Common myeloid progenitor, CD34-positive (primary cell): ENCODE results near the gene SLC50A1.

Source experiments
- CTCF ChIA-PET: fragments of 350-600 bp; sonication (Branson Sonifier 250); formaldehyde crosslinking; loops from one replicate; lab custom pipeline; 2021; ENCODE audit warnings: antibody characterized with exemption; lab: Charles Lee
- POLR2A ChIA-PET: fragments of 350-600 bp; sonication (Branson Sonifier 250); formaldehyde crosslinking; loops from one replicate; lab custom pipeline; 2021; ENCODE audit warnings: antibody characterized with exemption; lab: Charles Lee
- DNase-seq, 3 donors: peaks; one replicate each; pipeline versions ENCODE4 v3.0.0 to v3.0.0-alpha.2; 2013
- H3K27ac ChIP-seq, 2 experiments: 1 replicate in 1 of 2; 2 replicates in 1 of 2; pipeline ENCODE4 v1.7.0; 2013; ENCODE audit warnings: inconsistent platforms in 2 of 2, low read length in 2 of 2, mild to moderate bottlenecking in 2 of 2, low read depth in 1 of 2, moderate library complexity in 1 of 2; ENCODE audit not compliant: severe bottlenecking in 2 of 2, insufficient read depth in 1 of 2, poor library complexity in 1 of 2
- H3K27me3 ChIP-seq, 5 experiments: replicated peaks in 2 of 5; 1 replicate in 3 of 5; 2 replicates in 2 of 5; pipeline versions ENCODE4 v1.6.1 to v1.7.0; 2013; ENCODE audit warnings: low read length in 4 of 5, mild to moderate bottlenecking in 2 of 5, moderate library complexity in 2 of 5, inconsistent platforms in 1 of 5; ENCODE audit not compliant: insufficient read depth in 5 of 5, control insufficient read depth in 4 of 5
- H3K36me3 ChIP-seq, 4 experiments: 1 replicate in 2 of 4; 2 replicates in 2 of 4; pipeline versions ENCODE4 v1.6.1 to v1.7.0; 2013; ENCODE audit warnings: low read length in 3 of 4, control low read depth in 1 of 4, mild to moderate bottlenecking in 1 of 4; ENCODE audit not compliant: control insufficient read depth in 4 of 4, insufficient read depth in 4 of 4
- H3K4me1 ChIP-seq, 4 experiments: 1 replicate in 3 of 4; 2 replicates in 1 of 4; pipeline versions ENCODE4 v1.6.1 to v1.7.1; 2013; ENCODE audit warnings: low read length in 3 of 4, mild to moderate bottlenecking in 3 of 4, control low read depth in 1 of 4, inconsistent platforms in 1 of 4, moderate library complexity in 1 of 4; ENCODE audit not compliant: control insufficient read depth in 4 of 4, insufficient read depth in 4 of 4; ENCODE audit errors: control extremely low read depth in 1 of 4
- H3K4me3 ChIP-seq, 7 experiments: 1 replicate in 4 of 7; 2 replicates in 3 of 7; pipeline versions ENCODE4 v1.5.1 to v1.7.0; 2013; ENCODE audit warnings: mild to moderate bottlenecking in 7 of 7, low read length in 6 of 7, moderate library complexity in 6 of 7, inconsistent platforms in 2 of 7, low read depth in 2 of 7, control low read depth in 1 of 7; ENCODE audit not compliant: insufficient read depth in 4 of 7, control insufficient read depth in 1 of 7; ENCODE audit errors: extremely low read depth in 1 of 7
- H3K9me3 ChIP-seq, 5 experiments: 1 replicate in 4 of 5; 2 replicates in 1 of 5; pipeline versions ENCODE4 v1.6.1 to v1.7.1; 2013; ENCODE audit warnings: low read length in 4 of 5, mild to moderate bottlenecking in 2 of 5, inconsistent platforms in 1 of 5, low read depth in 1 of 5, moderate library complexity in 1 of 5; ENCODE audit not compliant: control insufficient read depth in 4 of 5, insufficient read depth in 2 of 5; ENCODE audit errors: control extremely low read depth in 1 of 5
- WGBS: methylation state at CpG from one replicate; pipeline ENCODE4 v1.1.5; 2013; ENCODE audit not compliant: insufficient coverage; 5-methylcytosine and 5-hydroxymethylcytosine counted together

Gene SLC50A1

DNA sequence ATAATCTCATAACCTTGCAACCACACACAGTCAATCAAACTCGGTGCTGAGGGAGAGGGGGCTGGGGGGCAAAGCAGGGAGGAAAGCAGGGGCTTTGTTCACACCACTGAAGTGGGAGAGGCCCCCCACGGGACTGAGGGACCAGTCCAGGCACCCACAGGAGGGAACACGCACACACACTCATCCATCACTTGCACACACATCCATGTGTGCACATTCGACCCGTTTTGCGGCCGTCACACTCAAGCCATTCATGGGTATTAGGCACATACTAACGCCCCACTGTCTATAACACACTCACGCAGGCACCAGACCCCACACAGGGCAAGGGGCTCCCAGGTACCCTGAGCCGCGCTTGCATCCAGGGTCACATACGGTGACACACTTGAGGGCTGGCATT lies 43.0 kb upstream of the SLC50A1 start:
- peaks cover 0 to 19% (median 15%) of the 10 kb centered on the region in 4 experiments for H3K4me1 ChIP-seq
- no peaks in the 10 kb centered on the region for H3K36me3 ChIP-seq
- 88% methylated on average over 5 of the region's 12 CpGs for WGBS
- ChIA-PET POLR2A (no interaction called here), CTCF (interaction anchor here (1.1 to 6.8 kb wide), 8 partner anchors 11 to 159 kb away, joined by 3 to 258 read pairs (median 10); partner anchors contain the start of genes EFNA1, KRTCAP2, SLC50A1 and TRIM46)
- H3K27me3 ChIP-seq, result no peaks in the 10 kb centered on the region
- no peak for DNase-seq
- H3K4me3 ChIP-seq, result no peak overlapping the region
- H3K9me3 ChIP-seq, result no peaks in the 10 kb centered on the region
- no peak overlapping the region for H3K27ac ChIP-seq

DNA sequence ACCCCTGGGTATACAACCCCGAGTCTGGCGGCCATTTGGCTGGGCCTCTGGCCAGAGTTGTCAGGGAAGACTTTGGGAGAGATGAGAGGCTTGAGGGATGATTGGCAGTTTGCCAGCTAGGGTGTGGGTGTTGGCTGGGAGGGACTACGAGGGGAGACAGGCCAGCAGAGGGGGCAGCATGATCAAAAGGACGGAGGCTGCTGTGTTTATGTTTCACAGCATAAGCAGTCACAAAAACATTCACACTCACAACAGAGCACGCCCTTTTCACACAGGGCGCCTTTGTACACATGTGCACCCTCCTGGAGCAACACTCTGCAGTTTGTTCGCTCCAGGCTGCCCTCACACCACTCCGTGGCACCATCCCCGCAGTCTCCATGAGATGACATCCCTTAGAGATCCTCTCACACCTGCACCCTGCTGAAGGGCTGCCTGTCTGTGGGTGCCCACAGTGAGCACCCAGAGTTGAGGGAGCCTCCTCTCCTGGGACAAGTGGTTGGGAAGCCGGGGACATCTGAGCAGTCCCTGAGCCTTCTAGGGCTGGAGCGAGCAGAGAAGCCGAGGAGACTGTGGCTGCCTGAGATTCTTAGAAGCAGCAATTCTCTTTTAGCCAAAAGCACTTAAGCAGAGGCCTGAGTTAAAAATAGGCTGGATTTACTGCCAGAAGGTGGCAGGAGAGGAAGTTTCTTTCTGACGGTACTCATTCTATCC lies 41.6 kb upstream of the SLC50A1 start:
- no peaks in the 10 kb centered on the region for H3K36me3 ChIP-seq
- H3K4me1 ChIP-seq, result peaks cover 0 to 19% (median 15%) of the 10 kb centered on the region in 4 experiments
- CTCF ChIA-PET, result interaction anchor here (0.6 to 6.8 kb wide), 9 partner anchors 9 to 77 kb away, joined by 3 to 258 read pairs (median 17); partner anchors contain the start of genes EFNA1, EFNA4, KRTCAP2 and TRIM46
- no peak overlapping the region for H3K27ac ChIP-seq
- WGBS, result 52% methylated on average over 11 of the region's 13 CpGs
- no peak overlapping the region for H3K4me3 ChIP-seq
- no peaks in the 10 kb centered on the region for H3K27me3 ChIP-seq
- peak in 2 of 3 donors; percentile 70 to 74 for DNase-seq
- no peaks in the 10 kb centered on the region for H3K9me3 ChIP-seq
- POLR2A ChIA-PET, result no interaction called here

DNA sequence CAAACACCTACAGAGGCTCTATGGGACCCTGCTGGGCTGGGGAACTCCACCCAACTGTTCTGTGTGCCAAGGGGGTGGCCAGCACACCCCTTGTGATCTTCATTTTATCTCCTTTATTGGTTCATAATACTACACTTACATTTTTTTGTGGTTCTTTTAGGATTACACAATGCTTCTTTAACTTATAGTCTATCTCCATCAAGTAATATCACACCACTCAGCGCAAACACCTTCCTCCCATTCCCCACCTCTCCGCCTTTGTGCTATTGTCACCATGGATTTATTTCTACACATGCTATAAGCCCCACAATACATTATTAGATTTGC lies 41.1 kb upstream of the SLC50A1 start:
- Histone ChIP-seq H3K27ac (no peak overlapping the region), H3K9me3 (no peaks in the 10 kb centered on the region), H3K4me3 (no peak overlapping the region), H3K4me1 (peaks cover 0 to 19% (median 15%) of the 10 kb centered on the region in 4 experiments), H3K27me3 (no peaks in the 10 kb centered on the region), H3K36me3 (no peaks in the 10 kb centered on the region)
- CTCF ChIA-PET, result interaction anchor here (0.7 to 6.7 kb wide), 14 partner anchors 9 to 83 kb away, joined by 3 to 79 read pairs (median 6); partner anchors contain the start of genes EFNA1, EFNA4 and KRTCAP2
- POLR2A ChIA-PET, result no interaction called here
- DNase-seq, result no peak
- 54% methylated on average over 2 of the region's 2 CpGs for WGBS

DNA sequence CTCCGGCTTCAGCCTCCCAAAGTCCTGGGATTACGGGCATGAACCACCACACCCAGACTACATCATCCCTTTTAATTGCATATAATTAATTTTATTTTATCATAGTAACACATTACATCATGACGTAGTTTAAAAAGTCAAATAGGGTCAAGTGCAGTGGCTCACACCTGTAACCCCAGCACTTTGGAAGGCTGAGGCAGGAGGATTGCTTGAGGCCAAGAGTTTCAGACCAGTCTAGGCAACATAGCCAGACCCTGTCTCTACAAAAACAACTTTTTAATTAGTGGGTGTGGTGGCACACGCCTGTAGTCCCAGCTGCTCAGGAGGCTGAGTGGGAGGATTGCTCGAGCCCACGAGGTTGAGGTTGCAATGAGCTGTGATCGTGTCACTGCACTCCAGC lies 36.3 kb upstream of the SLC50A1 start:
- DNase-seq, result no peak
- no peak overlapping the region for H3K4me3 ChIP-seq
- no peaks in the 10 kb centered on the region for H3K36me3 ChIP-seq
- H3K27ac ChIP-seq, result no peak overlapping the region
- peaks cover 0 to 24% (median 15%) of the 10 kb centered on the region in 4 experiments for H3K4me1 ChIP-seq
- no peaks in the 10 kb centered on the region for H3K9me3 ChIP-seq
- ChIA-PET POLR2A (no interaction called here), CTCF (interaction anchor here (0.9 to 6.7 kb wide), 6 partner anchors 12 to 75 kb away, joined by 3 to 79 read pairs (median 6); no protein-coding TSS in a partner anchor)
- H3K27me3 ChIP-seq, result no peaks in the 10 kb centered on the region
- WGBS, result 82% methylated on average over 5 of the region's 7 CpGs

DNA sequence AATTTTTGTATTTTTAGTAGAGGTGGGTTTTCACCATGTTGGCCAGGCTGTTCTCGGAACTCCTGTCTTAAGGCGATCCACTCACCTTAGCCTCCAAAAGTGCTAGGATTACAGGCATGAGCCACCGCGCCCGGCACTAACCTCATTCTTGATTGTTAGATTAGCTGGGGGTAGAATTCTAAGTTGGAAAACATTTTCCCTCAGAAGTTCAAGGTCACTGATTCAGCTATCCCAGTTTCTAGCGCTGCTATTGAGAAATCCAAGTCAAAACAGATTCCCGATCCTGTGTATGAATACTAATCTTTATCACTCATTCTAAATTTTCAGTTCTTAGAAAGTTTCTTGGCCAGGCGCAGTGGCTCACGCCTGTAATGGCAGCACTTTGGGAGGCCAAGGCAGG lies 32.3 kb upstream of the SLC50A1 start:
- no peaks in the 10 kb centered on the region for H3K9me3 ChIP-seq
- DNase-seq, result no peak
- no peak overlapping the region for H3K27ac ChIP-seq
- H3K27me3 ChIP-seq, result no peaks in the 10 kb centered on the region
- H3K36me3 ChIP-seq, result no peaks in the 10 kb centered on the region
- 91% methylated on average over 6 of the region's 9 CpGs for WGBS
- ChIA-PET POLR2A (no interaction called here), CTCF (interaction anchor here (1.4 to 7.8 kb wide), 4 partner anchors 9 to 64 kb away, joined by 3 to 68 read pairs (median 9); no protein-coding TSS in a partner anchor)
- H3K4me3 ChIP-seq, result no peak overlapping the region
- peaks cover 0 to 20% (median 13%) of the 10 kb centered on the region in 4 experiments for H3K4me1 ChIP-seq

DNA sequence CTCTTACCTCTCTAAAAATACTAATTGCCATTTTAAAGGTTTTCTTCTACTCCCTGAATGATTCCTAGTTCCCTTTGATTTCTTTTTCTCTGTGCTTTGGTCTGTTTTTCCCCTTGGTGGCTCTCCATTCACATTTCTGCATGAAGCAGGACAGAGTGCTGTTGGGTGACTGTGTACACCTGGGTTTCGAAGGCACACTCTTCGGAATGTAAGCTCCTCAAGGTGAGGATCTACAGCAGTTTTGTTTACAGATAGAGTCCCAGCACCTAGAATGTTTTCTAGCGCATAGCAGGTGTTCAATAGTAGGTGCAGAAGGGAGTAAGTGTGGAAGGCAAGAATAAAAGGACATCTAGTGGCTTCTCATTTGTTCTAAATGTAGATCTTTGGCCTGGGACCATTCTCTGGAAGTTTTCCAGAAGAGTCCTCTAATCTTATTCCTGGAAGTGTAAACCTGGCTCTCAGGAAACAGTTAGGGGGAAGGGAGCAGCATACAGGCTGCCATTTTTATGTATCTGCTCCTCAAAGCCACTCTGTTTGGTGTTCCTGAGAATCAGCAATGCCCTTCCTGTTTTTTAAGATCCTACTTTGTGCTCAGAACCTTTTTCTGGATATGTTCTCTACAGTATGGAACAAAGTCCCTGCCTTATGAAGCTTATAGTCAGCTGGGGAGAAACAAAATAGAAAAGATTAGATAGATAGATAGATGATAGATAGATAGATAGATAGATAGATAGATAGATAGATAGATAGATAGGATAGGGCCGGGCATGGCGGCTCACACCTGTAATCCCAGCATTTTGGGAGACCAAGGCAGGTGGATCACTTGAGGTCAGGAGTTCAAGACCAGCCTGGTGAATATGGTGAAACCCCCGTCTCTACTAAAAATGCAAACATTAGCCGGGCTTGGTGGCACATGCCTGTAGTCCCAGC lies 30.8 kb upstream of the SLC50A1 start:
- DNase-seq, result no peak
- H3K9me3 ChIP-seq, result no peaks in the 10 kb centered on the region
- no peak overlapping the region for H3K4me3 ChIP-seq
- H3K36me3 ChIP-seq, result no peaks in the 10 kb centered on the region
- peaks cover 0 to 20% (median 13%) of the 10 kb centered on the region in 4 experiments for H3K4me1 ChIP-seq
- CTCF ChIA-PET, result interaction anchor here (1.4 to 7.8 kb wide), 5 partner anchors 9 to 68 kb away, joined by 4 to 68 read pairs (median 14); partner anchors contain the start of gene KRTCAP2
- 100% methylated on average over 7 of the region's 7 CpGs for WGBS
- POLR2A ChIA-PET, result no interaction called here
- no peaks in the 10 kb centered on the region for H3K27me3 ChIP-seq
- H3K27ac ChIP-seq, result no peak overlapping the region
